ENCODE data around the gene TRIM75.
"Not testable (repeated sequence)": the region's sequence is repeated elsewhere in the genome, so short reads cannot be mapped to it uniquely, and the experiment has no call there.

TRIM75 gene

GRCh38 chr4:165079476-165079875 is 25.8 kb downstream of the TRIM75 start:
- DNase-seq: peak; percentile 21

DNA sequence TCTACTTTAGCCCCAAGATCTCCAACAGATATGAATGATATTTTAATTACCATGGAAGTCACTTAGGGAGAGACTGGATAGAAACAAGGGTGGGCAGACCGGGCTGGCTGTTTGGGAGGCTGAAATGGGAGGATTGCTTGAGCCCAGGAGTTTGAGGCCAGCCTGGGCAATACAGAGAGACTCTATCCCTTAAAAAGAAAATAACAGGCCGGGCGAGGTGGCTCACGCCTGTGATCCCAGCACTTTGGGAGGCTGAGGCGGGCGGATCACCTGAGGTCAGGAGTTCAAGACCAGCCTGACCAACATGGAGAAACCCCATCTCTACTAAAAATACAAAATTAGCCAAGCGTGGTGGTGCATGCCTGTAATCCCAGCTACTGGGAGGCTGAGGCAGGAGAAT is 31.1 kb downstream of the TRIM75 start:
- DNase-seq: not testable (repeated sequence)

DNA sequence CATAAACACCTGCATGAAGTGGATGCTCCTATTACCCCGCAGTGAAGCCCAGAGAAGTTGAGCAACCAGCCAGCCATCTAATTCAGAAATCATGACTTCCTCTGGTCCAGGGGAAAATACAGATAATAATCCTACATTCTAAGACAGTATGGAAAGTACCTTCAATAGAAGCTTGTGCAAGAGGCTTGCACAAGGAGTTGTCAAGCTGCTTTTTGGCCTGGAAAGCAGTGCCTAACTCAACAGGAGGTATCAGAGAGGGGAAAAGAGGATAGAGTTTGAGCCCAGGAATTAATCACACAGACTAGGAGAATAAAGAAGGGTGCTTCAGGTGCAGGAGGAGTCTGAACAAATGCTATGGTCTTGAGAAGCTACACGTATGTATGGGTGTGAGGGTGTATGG is 32.3 kb downstream of the TRIM75 start:
- peak; percentile 12 for DNase-seq

DNA sequence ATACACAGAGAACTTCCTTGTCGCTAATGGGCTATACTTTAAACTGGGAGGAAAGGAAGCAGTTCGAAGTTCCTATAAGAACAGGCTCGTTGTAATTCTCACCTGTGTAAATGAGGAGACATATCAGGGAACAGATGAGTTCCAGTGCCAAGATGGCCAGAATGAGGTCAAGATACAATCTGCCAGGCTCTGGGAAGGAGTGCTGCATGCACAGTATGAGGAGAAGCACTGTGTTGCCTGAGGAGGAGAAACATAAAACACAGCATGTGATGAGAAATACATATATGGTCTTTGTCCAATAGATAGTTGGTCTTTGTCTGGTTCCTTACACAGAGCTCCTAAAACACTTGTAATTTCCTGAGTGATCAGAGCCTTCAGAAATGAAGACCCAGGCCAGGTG is 34.7 kb downstream of the TRIM75 start:
- DNase-seq: no peak

- not testable (repeated sequence) for DNase-seq
Observed at GRCh38 chr4:165092187-165092586, 38.5 kb downstream of the TRIM75 start.

GRCh38 chr4:165094873-165095272 is 41.2 kb downstream of the TRIM75 start:
- DNase-seq: no peak

DNA sequence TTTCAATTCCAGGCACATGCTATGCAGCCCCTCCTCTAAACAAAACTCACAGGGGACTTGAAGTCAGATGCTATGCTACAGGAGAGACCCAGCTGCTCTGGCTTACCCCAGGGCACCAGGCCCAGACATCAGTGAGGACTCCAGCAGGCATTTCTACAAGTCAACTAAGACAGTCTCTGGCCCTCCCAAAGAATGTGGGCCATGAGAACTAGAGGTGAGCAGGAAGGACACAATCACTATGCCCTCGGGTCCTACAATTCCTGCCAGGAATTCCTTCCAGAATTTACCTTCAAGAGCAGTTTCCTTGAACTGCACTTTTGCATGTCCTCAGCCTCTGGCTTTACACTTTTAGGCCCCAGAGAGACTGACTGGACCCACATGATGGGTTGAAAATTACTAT is 41.6 kb downstream of the TRIM75 start:
- DNase-seq: peak; percentile 1

DNA sequence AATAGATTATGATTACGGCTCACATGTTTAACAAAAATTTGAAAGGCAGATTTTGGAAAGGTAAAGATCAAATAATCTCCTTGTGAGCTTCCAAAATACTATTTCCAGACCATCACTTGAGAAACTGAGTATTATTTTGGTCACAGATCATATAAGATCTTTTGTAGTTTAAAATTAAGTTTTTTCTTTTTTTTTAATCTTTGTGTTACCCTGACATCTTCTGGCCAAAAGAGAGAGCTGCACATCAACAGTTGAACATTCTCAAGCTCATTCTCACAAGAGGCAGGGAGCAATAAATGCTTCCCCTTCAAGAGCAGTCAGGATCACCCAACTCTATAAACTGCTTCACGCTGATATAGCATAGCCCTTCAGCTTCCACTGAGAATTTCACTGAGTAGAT is 43.1 kb downstream of the TRIM75 start:
- no peak for DNase-seq

DNA sequence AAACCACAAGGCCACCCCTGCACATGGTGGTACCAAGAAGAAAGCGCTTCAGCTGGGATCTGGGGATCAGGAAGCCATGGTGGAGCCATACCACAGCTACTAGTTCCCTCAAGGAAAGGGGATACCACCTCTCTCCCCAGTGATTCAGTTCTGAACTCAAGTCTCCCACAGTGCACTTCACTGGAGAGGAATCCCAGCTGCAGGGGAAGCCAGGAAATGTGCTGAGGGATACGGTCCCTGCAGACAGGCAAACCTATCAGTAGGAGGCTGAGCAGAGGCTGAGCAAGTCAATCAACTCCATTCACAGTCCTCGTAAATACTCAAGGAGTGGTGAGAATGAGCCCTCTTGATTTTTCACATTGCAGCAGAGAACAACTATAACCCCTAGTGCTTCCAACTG is 48.0 kb downstream of the TRIM75 start:
- DNase-seq: no peak

- DNase-seq: no peak
Observed at GRCh38 chr4:165106518-165106917, 52.9 kb downstream of the TRIM75 start.
